Activated T-helper 17 cell treated with anti-CD3 and anti-CD28 coated beads, Interleukin-2, amount 50 U/mL, for 72 hours (primary cell): ENCODE measurements around the gene BCDIN3D. TPM values are rescaled to one million over a fixed set of nuclear protein-coding genes. Genes with fewer than 3 reads are reported as not detected.
"Not testable (repeated sequence)": the region's sequence is repeated elsewhere in the genome, so short reads cannot be mapped to it uniquely, and the experiment has no call there.

Source experiments
- ATAC-seq: fragments of 150-1000 bp; cut with Tn5 transposase; replicated peaks from 2 replicates; pipeline ENCODE4 v1.10.0; 2021; ENCODE audit warnings: mild to moderate bottlenecking, moderate library complexity
- H3K27ac Mint-ChIP-seq: one replicate; pipeline ENCODE4 v1.8.0; 2022; ENCODE audit warnings: mixed read lengths
- H3K27me3 Mint-ChIP-seq: one replicate; pipeline ENCODE4 v1.8.0; 2022; ENCODE audit warnings: mixed read lengths
- H3K36me3 Mint-ChIP-seq: one replicate; pipeline ENCODE4 v1.8.0; 2022; ENCODE audit warnings: low read depth, mild to moderate bottlenecking, mixed read lengths
- H3K4me1 Mint-ChIP-seq: one replicate; pipeline ENCODE4 v1.8.0; 2022; ENCODE audit warnings: mixed read lengths
- H3K4me3 Mint-ChIP-seq: one replicate; pipeline ENCODE4 v1.8.0; 2022; ENCODE audit warnings: mild to moderate bottlenecking, mixed read lengths
- H3K9me3 Mint-ChIP-seq: one replicate; pipeline ENCODE4 v1.8.0; 2022; ENCODE audit warnings: mixed read lengths
- total RNA-seq, 2 donors: library from RNA; stranded (reverse); gene quantifications; one replicate each; pipeline ENCODE4 v1.2.3, GENCODE V29; 2022

Gene BCDIN3D
- total RNA-seq, 2 donors from 2014 or later, result 3.4 to 5.1 TPM

GRCh38 chr12:49870501-49871262 is 27.8 kb upstream of the BCDIN3D start:
- Mint-ChIP-seq H3K9me3 (no peaks in the 10 kb centered on the region), H3K27me3 (no peaks in the 10 kb centered on the region), H3K36me3 (no peaks in the 10 kb centered on the region), H3K4me3 (no peak overlapping the region), H3K4me1 (no peaks in the 10 kb centered on the region), H3K27ac (no peak overlapping the region)
- no peak for ATAC-seq

DNA sequence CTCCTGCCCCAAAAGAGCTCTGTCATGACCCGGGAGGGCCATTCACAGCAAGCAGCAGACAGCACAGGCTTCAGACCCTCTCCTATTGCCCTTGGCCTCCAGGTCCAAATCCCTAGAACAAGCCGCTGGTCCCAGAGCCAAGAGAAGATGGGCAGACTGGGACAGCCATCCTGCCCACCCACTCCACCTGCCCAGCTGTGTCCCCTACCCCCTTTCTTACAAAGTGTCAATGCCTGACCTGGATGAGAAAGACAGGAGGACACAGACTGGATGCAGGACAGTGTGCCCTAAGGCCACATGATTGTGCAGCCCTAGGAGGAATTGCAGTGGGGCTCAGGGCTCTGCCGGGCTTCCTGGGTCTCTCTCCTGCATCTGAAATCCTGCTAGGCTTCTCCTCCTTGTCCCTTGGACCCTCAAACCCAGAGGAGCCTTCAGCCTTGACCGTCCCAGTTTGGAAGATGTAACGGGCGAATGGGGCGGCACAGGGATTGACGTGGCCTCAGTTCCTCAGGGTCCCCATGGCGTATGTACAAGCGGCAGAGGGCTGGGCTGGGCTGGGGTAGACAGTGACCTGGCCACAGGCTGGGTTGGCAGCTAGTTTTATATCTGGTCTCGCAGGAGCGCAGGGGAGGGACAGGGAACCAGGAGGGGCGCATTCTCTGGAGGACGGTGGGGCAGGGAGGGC is 27.1 kb upstream of the BCDIN3D start:
- no peak for ATAC-seq
- H3K4me1 Mint-ChIP-seq, result no peaks in the 10 kb centered on the region
- no peaks in the 10 kb centered on the region for H3K27me3 Mint-ChIP-seq

DNA sequence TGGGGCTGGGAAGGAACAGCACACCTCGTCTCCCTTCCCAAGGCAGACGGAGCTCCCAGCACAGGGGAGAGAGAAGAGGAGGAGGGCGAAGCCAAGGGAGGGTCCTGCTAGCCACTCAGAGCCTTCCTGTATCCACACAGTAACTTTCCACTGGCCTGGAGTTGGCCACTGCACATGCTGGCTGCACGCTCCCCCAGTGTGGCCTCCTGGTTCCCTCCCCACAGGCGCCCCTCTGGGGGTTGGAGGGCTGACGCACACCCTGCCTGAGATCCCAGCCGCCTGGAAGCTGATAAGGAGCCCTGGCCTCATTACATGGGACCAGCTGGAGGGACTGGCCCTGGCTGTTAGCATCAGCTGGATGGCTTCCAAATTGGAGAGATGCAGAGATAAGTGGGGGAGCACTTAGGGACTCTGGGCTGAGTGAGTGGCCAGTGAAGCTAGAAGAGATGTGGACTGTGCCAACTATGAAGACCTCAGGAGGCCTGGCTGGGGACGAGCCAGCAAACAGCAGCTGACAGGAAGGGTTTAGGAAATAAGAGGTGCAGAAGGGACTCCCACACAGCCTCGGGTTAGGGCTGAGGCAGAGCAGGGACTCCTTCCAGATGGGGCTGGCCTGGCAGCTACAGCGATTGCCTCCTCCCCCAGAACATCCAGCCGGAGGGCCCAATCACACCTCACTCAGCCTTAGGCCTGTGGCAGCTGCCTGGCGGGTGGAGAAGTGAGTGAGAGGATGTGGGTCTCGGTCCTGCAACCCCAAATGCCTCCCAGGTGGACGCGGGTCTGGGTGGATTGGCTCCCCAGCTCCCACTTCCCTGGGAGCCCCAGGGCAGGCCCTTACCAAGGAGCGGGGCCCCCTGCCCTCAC is 26.3 kb upstream of the BCDIN3D start:
- no peaks in the 10 kb centered on the region for H3K36me3 Mint-ChIP-seq
- H3K27ac Mint-ChIP-seq, result no peak overlapping the region
- no peak overlapping the region for H3K4me3 Mint-ChIP-seq
- no peaks in the 10 kb centered on the region for H3K4me1 Mint-ChIP-seq
- no peak for ATAC-seq
- peaks cover 6% of the 10 kb centered on the region for H3K27me3 Mint-ChIP-seq
- no peaks in the 10 kb centered on the region for H3K9me3 Mint-ChIP-seq

More for the DNA sequence above, 27.1 kb upstream of the BCDIN3D start:
- Mint-ChIP-seq H3K9me3 (no peaks in the 10 kb centered on the region), H3K27ac (no peak overlapping the region), H3K4me3 (no peak overlapping the region), H3K36me3 (no peaks in the 10 kb centered on the region)

DNA sequence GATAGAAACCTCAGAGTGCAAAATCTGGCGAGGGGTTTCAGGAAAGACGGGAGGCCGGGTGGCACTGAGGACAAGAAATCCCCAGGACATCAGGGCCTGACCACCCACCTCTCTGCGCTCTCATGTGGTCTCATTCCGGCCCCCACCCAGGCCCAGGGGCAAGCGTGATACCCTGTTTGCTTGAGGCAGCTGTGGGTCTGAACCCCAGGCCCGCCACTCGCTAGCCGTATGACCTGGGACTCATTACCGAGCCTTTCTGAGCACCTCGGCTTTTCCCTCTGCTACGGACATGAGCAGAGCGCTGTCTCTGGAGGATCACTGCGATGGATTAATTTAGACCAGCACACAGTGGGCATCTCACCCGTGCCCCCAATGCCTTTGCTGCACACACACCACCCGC is 25.5 kb upstream of the BCDIN3D start:
- Mint-ChIP-seq H3K9me3 (no peaks in the 10 kb centered on the region), H3K27me3 (peaks cover 6% of the 10 kb centered on the region), H3K4me1 (no peaks in the 10 kb centered on the region), H3K36me3 (no peaks in the 10 kb centered on the region), H3K27ac (no peak overlapping the region), H3K4me3 (no peak overlapping the region)
- no peak for ATAC-seq

GRCh38 chr12:49867570-49868341 is 24.9 kb upstream of the BCDIN3D start:
- ATAC-seq, result no peak
- Mint-ChIP-seq H3K4me1 (no peaks in the 10 kb centered on the region), H3K27me3 (peaks cover 6% of the 10 kb centered on the region), H3K9me3 (no peaks in the 10 kb centered on the region), H3K27ac (no peak overlapping the region), H3K36me3 (no peaks in the 10 kb centered on the region), H3K4me3 (no peak overlapping the region)

DNA sequence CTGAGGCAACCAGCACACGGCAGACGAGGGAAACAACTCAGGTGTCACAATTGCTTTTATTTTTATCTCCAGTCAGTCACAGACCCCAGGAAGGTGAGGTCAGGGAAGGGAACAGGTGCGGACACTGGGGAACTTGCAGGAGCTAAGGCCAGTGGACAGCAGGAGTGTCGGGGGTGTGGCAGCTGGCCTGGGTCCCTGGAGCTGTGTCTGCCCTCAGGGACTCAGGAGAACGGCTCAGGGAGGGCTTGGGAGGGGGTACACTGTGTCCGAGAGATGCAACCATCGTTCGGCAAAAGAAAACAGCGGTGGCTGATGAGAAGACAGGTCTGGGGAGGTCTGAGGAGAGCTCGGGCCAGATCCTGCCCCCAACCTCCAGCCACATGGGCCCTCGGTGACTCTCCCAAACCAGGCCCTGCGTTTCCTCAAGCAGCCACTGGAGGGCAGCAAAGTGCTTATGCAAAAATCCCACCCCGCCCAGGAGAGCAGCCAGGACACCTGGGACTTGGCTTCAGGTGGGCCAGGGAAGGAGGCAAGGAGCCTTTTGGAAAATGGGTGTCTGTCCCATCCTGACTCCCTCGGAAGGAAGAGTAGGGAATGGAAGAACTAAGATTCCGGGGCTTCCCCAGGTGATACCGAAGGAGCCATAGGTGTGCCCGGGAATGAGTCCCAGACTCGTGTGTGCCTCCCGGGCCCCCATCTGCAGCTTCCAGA is 24.1 kb upstream of the BCDIN3D start:
- no peaks in the 10 kb centered on the region for H3K36me3 Mint-ChIP-seq
- ATAC-seq, result peak; percentile 84
- H3K27me3 Mint-ChIP-seq, result peaks cover 6% of the 10 kb centered on the region
- H3K9me3 Mint-ChIP-seq, result no peaks in the 10 kb centered on the region
- no peak overlapping the region for H3K27ac Mint-ChIP-seq
- H3K4me1 Mint-ChIP-seq, result no peaks in the 10 kb centered on the region
- no peak overlapping the region for H3K4me3 Mint-ChIP-seq

GRCh38 chr12:49865782-49866135 is 22.9 kb upstream of the BCDIN3D start:
- H3K4me3 Mint-ChIP-seq, result no peak overlapping the region
- H3K4me1 Mint-ChIP-seq, result no peaks in the 10 kb centered on the region
- ATAC-seq, result no peak
- H3K27me3 Mint-ChIP-seq, result peaks cover 6% of the 10 kb centered on the region
- H3K9me3 Mint-ChIP-seq, result no peaks in the 10 kb centered on the region
- H3K27ac Mint-ChIP-seq, result no peak overlapping the region
- no peaks in the 10 kb centered on the region for H3K36me3 Mint-ChIP-seq

DNA sequence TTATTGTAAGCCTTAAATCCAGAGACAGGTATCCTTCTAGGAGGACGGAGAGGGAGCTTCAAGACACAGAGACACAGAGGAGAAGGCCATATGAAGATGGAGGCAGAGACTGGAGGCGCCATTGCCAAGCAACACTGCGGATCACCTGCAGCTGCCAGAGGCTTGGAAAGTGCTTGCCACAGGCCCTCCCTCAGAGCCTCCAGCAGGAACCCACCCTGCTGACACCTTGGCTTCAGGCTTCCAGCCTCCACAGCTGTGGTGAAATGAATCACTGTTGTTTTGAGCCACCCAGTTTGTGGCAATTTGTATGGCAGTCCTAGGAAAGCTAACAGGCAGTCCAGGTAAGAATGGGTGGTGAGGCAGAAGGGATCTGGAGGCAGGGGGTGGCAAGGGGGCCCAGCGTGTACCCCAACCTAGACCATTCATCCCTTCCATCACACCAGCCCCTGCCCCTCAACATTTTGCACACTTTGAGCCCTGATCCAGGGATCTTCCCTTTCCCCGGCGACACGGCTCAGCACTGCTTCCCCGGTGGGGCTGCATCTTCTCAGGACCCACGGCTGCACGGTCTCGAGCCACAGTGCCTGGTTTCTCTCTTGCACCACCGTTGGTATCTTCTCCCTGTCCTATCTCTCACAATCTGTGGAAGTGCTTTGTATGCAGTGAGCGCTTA is 22.3 kb upstream of the BCDIN3D start:
- no peak for ATAC-seq
- Mint-ChIP-seq H3K4me1 (no peaks in the 10 kb centered on the region), H3K9me3 (no peaks in the 10 kb centered on the region), H3K36me3 (no peaks in the 10 kb centered on the region), H3K27me3 (peaks cover 6% of the 10 kb centered on the region), H3K27ac (no peak overlapping the region), H3K4me3 (no peak overlapping the region)

GRCh38 chr12:49864798-49865090 is 21.8 kb upstream of the BCDIN3D start:
- H3K27ac Mint-ChIP-seq, result no peak overlapping the region

DNA sequence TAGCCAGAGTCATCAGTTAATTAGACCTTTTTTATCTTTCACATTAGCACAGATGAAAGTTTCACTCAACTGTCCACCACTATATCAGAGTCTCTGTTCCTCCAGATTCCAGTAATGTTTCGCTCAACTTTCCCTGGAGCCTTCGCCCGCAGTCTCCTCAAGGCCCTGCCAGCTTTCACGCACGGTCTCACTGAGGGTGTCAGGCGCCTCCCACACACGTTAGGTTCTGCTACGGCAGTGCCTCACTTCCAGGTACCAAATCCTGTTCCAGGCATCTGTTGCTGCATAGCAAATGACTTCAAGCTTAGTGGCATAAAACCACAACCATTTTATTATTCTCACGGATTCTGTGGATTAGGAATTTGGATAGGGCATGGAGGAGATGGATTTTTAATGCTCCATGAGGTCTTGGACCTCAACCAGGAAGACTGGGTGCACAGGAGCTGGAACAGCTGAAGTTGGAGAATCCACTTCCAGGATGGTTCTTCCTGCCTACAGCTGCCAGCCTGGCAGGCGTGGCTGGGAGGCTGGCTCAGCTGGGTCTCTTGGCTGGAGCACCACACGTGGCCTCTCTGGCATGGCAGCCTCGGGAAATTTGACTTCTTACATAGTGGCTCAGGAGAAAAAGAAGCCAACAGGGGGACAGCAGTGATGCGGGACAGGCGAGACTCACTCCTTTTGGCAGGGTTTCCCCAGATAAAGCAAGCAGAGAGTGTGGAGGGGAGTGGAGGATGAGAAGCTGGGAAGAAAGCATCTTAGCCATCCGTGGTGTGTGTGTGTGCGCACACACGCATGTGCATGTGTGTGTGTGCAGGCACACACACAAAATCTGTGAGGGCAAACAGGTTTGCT is 21.3 kb upstream of the BCDIN3D start:
- Mint-ChIP-seq H3K27me3 (peaks cover 6% of the 10 kb centered on the region), H3K36me3 (no peaks in the 10 kb centered on the region), H3K4me1 (no peaks in the 10 kb centered on the region), H3K9me3 (no peaks in the 10 kb centered on the region), H3K27ac (peak overlapping the region; percentile 45), H3K4me3 (no peak overlapping the region)
- no peak for ATAC-seq

More at GRCh38 chr12:49864798-49865090, 21.8 kb upstream of the BCDIN3D start:
- no peaks in the 10 kb centered on the region for H3K9me3 Mint-ChIP-seq
- H3K36me3 Mint-ChIP-seq, result no peaks in the 10 kb centered on the region
- no peak for ATAC-seq
- H3K4me3 Mint-ChIP-seq, result no peak overlapping the region
- peaks cover 6% of the 10 kb centered on the region for H3K27me3 Mint-ChIP-seq
- H3K4me1 Mint-ChIP-seq, result no peaks in the 10 kb centered on the region

- not testable (repeated sequence) for H3K36me3 Mint-ChIP-seq, H3K9me3 Mint-ChIP-seq
Observed at GRCh38 chr12:49860921-49861320, 18.0 kb upstream of the BCDIN3D start.

DNA sequence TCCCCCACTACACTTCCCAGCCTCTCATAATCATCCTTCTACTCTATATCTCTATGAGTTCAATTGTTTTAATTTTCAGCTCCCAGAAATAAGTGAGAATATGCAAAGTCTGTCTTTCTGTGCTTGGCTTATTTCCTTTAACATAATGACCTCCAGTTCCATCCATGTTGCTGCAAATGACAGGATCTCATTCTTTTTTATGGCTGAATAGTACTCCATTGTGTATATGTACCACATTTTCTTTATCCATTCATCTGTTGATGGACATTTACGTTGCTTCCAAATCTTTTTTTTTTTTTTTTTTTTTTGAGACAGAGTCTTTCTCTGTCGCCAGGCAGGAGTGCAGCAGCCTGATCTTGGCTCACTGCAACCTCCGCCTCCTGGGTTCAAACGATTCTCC is 13.0 kb upstream of the BCDIN3D start:
- H3K27ac Mint-ChIP-seq, H3K9me3 Mint-ChIP-seq, ATAC-seq, H3K27me3 Mint-ChIP-seq, H3K4me1 Mint-ChIP-seq, H3K36me3 Mint-ChIP-seq, H3K4me3 Mint-ChIP-seq: not testable (repeated sequence)

More at GRCh38 chr12:49860921-49861320, 18.0 kb upstream of the BCDIN3D start:
- not testable (repeated sequence) for ATAC-seq, H3K27me3 Mint-ChIP-seq, H3K27ac Mint-ChIP-seq, H3K4me3 Mint-ChIP-seq, H3K4me1 Mint-ChIP-seq

GRCh38 chr12:49854976-49855375 is 12.1 kb upstream of the BCDIN3D start:
- Mint-ChIP-seq H3K4me1 (no peaks in the 10 kb centered on the region), H3K27ac (peak overlapping the region; percentile 42), H3K36me3 (no peaks in the 10 kb centered on the region), H3K27me3 (no peaks in the 10 kb centered on the region), H3K4me3 (no peak overlapping the region), H3K9me3 (no peaks in the 10 kb centered on the region)
- ATAC-seq, result no peak
